GM21390 (cell line): Measurements from ENCODE around the gene GYS1.
A peak's percentile ranks its signal among the peaks of the same experiment; 100 is the strongest.

Experiments used
- ATAC-seq: cut with Tn5 transposase; IDR thresholded peaks from one replicate; pipeline ENCODE4 v1.9.1; 2021; ENCODE audit not compliant: unreplicated experiment

Gene GYS1

GRCh38 chr19:48990400-48990799, 2.7 kb downstream of the GYS1 start:
- ATAC-seq, result no peak

GRCh38 chr19:48989701-48990291, 3.3 kb downstream of the GYS1 start:
- no peak for ATAC-seq

- no peak for ATAC-seq
Observed at GRCh38 chr19:48988860-48989259, 4.2 kb downstream of the GYS1 start.

GRCh38 chr19:48988286-48988685, 4.8 kb downstream of the GYS1 start:
- ATAC-seq, result no peak

- no peak for ATAC-seq
Observed at GRCh38 chr19:48987323-48987722, 5.8 kb downstream of the GYS1 start.

GRCh38 chr19:48986211-48986610, 6.9 kb downstream of the GYS1 start:
- no peak for ATAC-seq

- no peak for ATAC-seq
Observed at GRCh38 chr19:48985711-48986110, 7.4 kb downstream of the GYS1 start.

GRCh38 chr19:48982280-48982679, 10.8 kb downstream of the GYS1 start:
- ATAC-seq, result no peak

GRCh38 chr19:48977061-48977460, 16.0 kb downstream of the GYS1 start:
- ATAC-seq, result no peak

- no peak for ATAC-seq
Observed at GRCh38 chr19:48975947-48976847, 16.9 kb downstream of the GYS1 start.

- no peak for ATAC-seq
Observed at GRCh38 chr19:48970923-48971395, 22.1 kb downstream of the GYS1 start.

GRCh38 chr19:48970139-48970766, 22.9 kb downstream of the GYS1 start:
- no peak for ATAC-seq

GRCh38 chr19:48969276-48970138, 23.6 kb downstream of the GYS1 start:
- no peak for ATAC-seq

- no peak for ATAC-seq
Observed at GRCh38 chr19:48968813-48969218, 24.3 kb downstream of the GYS1 start.

GRCh38 chr19:48968179-48968661, 24.9 kb downstream of the GYS1 start:
- ATAC-seq, result no peak

- ATAC-seq, result no peak
Observed at GRCh38 chr19:48967346-48968178, 25.5 kb downstream of the GYS1 start.

GRCh38 chr19:48966541-48967345, 26.4 kb downstream of the GYS1 start:
- ATAC-seq, result no peak

GRCh38 chr19:48965806-48966540, 27.1 kb downstream of the GYS1 start:
- peak; percentile 30 for ATAC-seq
